ENCODE results near the gene S100A4.

The S100A4 gene

DNA sequence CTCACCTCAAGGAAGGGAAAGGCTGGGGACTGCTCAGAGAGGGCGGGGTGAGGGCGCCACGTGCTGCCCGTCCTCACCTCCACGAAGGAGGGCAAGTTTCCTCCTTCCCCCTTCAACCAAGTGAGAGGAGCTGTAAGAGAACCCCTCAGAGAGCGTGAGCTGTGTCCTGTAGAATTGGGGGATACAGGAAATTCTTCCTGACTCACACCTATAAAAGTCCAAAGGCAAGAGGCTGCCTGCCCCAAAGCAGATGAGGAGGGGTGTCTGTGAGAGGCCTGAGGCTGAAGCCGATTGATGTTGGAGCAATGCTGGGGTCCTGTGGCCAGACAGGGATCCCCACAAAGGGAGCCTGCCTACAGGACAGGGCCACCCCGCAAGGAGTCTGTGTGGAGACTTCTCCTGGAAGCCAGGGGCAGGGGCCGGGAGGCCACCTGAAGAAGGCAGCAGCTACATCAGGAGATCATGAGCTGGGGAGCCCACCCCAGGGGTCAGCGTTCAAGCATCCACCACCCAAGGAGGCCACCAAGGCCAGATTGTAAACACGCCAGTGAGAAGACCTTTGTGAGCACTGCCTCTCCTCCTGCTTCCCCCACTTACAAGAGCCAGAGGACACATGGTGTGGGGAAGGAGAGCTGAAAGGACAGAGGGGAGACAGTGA, 37.6 kb downstream of the S100A4 start:
- no peak for DNase-seq (ENCODE audit: low read depth)

DNA sequence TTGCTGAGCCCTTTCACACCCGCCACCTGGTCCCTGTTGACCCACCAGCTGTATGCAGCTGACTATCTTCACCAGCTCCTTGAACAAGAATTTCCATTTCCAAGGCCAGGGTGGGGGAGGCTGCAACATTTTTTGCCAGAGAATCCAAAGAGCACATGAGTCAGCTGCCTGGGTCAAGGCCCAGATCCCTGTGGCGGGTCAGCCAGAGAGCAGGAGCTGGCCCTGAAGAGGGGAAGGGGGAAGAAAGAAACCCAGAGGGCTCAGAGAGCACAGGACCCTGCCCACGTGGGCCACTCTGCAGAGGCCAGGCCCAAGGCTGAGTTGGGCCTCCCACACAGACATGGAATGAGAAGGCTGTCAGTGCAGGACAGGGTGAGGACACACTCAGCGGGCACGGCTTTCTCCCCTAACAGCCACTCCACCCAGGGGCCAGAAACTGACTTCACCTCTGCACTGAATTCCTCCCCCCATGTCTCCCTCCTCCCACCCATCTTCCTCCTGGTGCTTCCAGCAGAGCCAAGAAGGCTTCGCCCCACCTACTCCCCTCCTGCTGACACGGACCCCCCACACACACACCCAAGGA, 38.7 kb downstream of the S100A4 start:
- DNase-seq (ENCODE audit: low read depth) = peak; percentile 92

DNA sequence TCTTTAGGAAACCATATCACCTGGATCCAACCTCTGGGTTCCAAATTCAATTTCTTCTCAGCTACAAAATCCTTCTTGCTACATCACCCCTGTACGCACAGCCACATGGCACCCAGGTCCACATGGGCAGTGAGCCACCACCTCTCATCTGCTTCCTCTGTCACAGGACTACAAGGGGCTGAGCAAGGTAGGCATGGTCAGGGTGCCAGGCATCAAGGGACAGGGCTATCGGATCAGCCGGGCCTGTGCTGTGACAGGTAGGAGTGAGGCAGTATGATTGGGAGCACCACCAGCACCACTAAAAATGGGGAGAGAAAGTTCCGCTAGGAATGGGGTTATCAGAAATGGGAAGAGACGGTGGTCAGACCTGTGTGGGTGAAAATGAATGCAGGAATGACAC, 39.2 kb downstream of the S100A4 start:
- DNase-seq (ENCODE audit: low read depth) = no peak

DNA sequence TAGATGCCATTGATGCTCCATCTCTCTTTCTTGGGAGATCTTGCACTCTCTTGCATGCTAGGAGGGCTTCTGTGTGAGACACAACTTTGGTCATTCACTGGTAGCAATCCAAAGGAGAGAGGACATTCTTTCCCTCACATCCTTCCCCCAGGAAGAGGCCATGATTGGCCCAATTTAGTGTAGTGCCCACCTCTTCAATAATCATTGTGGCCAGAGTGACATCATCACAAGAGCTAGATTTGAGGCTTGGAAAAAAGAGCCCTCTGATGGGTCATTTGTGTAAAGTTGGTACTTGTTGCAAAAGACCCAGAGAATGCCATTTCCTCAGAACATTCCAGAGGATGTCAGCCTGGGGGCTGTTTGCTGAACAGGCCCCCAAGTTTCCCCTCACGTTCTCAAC, 40.0 kb downstream of the S100A4 start:
- peak; percentile 10 for DNase-seq (ENCODE audit: low read depth)

- no peak for DNase-seq (ENCODE audit: low read depth)
Measured at GRCh38 chr1:153503766-153504165, 41.8 kb downstream of the S100A4 start.

DNA sequence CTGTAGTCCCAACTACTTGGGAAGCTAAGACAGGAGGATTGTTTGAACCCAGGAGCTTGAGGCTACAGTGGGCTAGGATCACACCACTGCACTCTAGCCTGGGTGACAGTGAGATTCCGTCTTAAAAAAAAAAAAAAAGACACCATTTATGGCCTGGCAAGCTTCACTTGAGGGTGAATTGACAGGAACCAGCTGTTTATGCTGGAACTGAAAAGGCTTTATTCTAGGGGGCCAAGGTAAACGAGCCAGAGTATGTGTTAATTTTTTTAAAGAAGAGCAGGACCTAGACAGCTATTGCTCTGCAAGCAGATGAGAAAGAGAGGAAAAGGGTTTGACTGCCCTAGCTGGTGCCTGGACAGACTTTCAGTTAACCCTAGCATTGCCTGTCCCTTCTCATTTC, 46.9 kb downstream of the S100A4 start:
- no peak for DNase-seq (ENCODE audit: low read depth)

DNA sequence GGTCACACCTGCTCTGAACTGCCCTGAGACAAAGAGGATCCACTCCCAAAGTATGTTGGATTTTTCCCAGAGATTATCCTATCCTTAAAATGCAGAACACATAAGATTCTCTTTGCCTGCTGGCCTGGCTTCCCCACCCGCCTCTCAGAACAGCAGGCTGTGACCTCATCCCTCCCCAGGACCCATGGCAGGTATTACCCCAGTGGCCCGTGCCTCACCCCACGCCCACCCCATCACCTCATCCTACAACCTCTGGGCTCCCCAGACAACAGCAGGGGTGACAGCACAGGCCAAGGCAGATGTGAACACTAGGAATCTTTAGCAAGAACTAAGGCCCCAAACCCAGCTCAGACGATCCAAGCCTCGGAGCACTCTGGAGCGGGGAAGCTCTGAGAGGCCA, 50.1 kb downstream of the S100A4 start:
- no peak for DNase-seq (ENCODE audit: low read depth)

GRCh38 chr1:153494976-153495535, 50.5 kb downstream of the S100A4 start:
- DNase-seq (ENCODE audit: low read depth) = peak; percentile 16
